CD4-positive, alpha-beta T cell (primary cell): ENCODE data around the gene DIP2C. TPM values are rescaled to one million over a fixed set of nuclear protein-coding genes. Genes with fewer than 3 reads are reported as not detected.

Experiments used
- ATAC-seq: fragments of 200-7000 bp; cut with Tn5 transposase; one replicate; pipeline ENCODE4 v1.10.0; 2022; ENCODE audit warnings: mild to moderate bottlenecking; ENCODE audit not compliant: poor library complexity
- CTCF ChIA-PET: fragments of 350-600 bp; sonication (Branson Sonifier 250); formaldehyde crosslinking; loops from one replicate; lab custom pipeline; 2021; ENCODE audit warnings: antibody characterized with exemption, inconsistent platforms; lab: Charles Lee
- POLR2A ChIA-PET: fragments of 350-600 bp; sonication (Branson Sonifier 250); formaldehyde crosslinking; loops from one replicate; lab custom pipeline; 2021; ENCODE audit warnings: antibody characterized with exemption, inconsistent platforms; lab: Charles Lee
- DNase-seq, 14 experiments: peaks; one replicate each; pipeline ENCODE4 v3.0.0-alpha.2; 2013 to 2020; ENCODE audit warnings: mixed read lengths in 2 of 14
- H3K27ac ChIP-seq, 2 donors: one replicate each; pipeline versions ENCODE4 v1.5.1 to v1.7.0; 2013; ENCODE audit warnings: low read length in 2 of 2, low read depth in 1 of 2, mild to moderate bottlenecking in 1 of 2
- H3K27me3 ChIP-seq, 2 experiments: 1 replicate in 1 of 2; 2 replicates in 1 of 2; pipeline versions ENCODE4 v1.6.1 to v1.7.0; 2013; ENCODE audit warnings: low read length in 2 of 2, control low read depth in 1 of 2, mild to moderate bottlenecking in 1 of 2, moderate library complexity in 1 of 2; ENCODE audit not compliant: insufficient read depth in 2 of 2, control insufficient read depth in 1 of 2
- H3K36me3 ChIP-seq: one replicate; pipeline ENCODE4 v1.6.1; 2013; ENCODE audit warnings: low read length, control low read depth; ENCODE audit not compliant: insufficient read depth
- H3K4me1 ChIP-seq: one replicate; pipeline ENCODE4 v1.6.1; 2013; ENCODE audit warnings: low read length, control low read depth; ENCODE audit not compliant: insufficient read depth
- H3K4me3 ChIP-seq: one replicate; pipeline ENCODE4 v1.5.1; 2013; ENCODE audit warnings: mild to moderate bottlenecking, low read length, moderate library complexity
- H3K9me3 ChIP-seq, 2 experiments: 1 replicate in 1 of 2; 2 replicates in 1 of 2; pipeline versions ENCODE4 v1.6.1 to v1.7.0; 2013; ENCODE audit warnings: low read length in 2 of 2, mild to moderate bottlenecking in 2 of 2, control low read depth in 1 of 2, moderate library complexity in 1 of 2; ENCODE audit not compliant: control insufficient read depth in 1 of 2, insufficient read depth in 1 of 2
- H3K27ac Mint-ChIP-seq: one replicate; pipeline ENCODE4 v1.8.0; 2020; ENCODE audit warnings: mixed read lengths
- H3K27me3 Mint-ChIP-seq: one replicate; pipeline ENCODE4 v1.8.0; 2021; ENCODE audit warnings: mixed read lengths
- H3K36me3 Mint-ChIP-seq: one replicate; pipeline ENCODE4 v1.8.0; 2021; ENCODE audit warnings: low read depth, mixed read lengths
- H3K4me1 Mint-ChIP-seq: one replicate; pipeline ENCODE4 v1.8.0; 2021; ENCODE audit warnings: low read depth, mixed read lengths
- H3K4me3 Mint-ChIP-seq: one replicate; pipeline ENCODE4 v1.8.0; 2020; ENCODE audit warnings: mild to moderate bottlenecking, mixed read lengths
- H3K9me3 Mint-ChIP-seq: one replicate; pipeline ENCODE4 v1.8.0; 2020; ENCODE audit warnings: mixed read lengths
- intact Hi-C, 2 experiments: fragments of 100-400 bp; cut with DNase I in 1 of 2; cut with micrococcal nuclease in 1 of 2; formaldehyde crosslinking; loops; one replicate each; pipeline versions ENCODE4 v1.15.1 to v1.9.0; 2023 to 2025; cut with DNase I, micrococcal nuclease
- total RNA-seq, 174 experiments: library from RNA in 2 of 174; stranded (reverse) in 2 of 174; gene quantifications; one replicate each; pipeline ENCODE4 v1.2.3 and lab custom pipeline; 2021 to 2026
- TF ChIP-seq, protein P1 (sequence below): fragments of 200-600 bp; IDR thresholded peaks from one replicate; pipeline ENCODE4 v1.8.0; 2022; ENCODE audit warnings: antibody characterized with exemption, mild to moderate bottlenecking

Gene DIP2C
- total RNA-seq, 2 experiments from 2014 or later, result 4.1 TPM

DNA sequence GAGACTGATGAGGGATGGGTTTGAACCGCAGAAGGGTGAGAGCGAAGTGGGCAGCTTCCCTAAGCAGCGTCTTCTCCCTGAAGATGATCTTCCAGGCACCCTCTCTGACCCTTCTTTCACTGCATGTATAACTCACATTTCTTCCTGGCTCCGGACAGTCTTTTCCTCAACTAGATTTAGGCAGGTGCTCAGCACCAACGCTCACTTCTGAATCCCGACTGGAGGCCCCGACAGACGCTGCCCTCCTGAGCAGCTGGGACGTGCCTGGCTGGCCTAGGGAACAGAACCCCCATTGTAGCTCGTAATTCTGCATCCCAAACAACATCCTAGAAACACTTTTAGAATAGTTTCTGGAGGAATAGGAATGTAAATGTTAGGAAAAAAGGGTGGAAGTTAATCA, 206.6 kb downstream of the DIP2C start:
- TF ChIP-seq, protein P1, sequence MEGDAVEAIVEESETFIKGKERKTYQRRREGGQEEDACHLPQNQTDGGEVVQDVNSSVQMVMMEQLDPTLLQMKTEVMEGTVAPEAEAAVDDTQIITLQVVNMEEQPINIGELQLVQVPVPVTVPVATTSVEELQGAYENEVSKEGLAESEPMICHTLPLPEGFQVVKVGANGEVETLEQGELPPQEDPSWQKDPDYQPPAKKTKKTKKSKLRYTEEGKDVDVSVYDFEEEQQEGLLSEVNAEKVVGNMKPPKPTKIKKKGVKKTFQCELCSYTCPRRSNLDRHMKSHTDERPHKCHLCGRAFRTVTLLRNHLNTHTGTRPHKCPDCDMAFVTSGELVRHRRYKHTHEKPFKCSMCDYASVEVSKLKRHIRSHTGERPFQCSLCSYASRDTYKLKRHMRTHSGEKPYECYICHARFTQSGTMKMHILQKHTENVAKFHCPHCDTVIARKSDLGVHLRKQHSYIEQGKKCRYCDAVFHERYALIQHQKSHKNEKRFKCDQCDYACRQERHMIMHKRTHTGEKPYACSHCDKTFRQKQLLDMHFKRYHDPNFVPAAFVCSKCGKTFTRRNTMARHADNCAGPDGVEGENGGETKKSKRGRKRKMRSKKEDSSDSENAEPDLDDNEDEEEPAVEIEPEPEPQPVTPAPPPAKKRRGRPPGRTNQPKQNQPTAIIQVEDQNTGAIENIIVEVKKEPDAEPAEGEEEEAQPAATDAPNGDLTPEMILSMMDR, result no peak
- Mint-ChIP-seq H3K4me1 (peaks cover 26% of the 10 kb centered on the region), H3K4me3 (no peak overlapping the region), H3K27me3 (no peaks in the 10 kb centered on the region), H3K27ac (peak overlapping the region; percentile 26), H3K36me3 (peaks cover 8% of the 10 kb centered on the region), H3K9me3 (no peaks in the 10 kb centered on the region)
- ATAC-seq, result no peak
- ChIA-PET POLR2A (no interaction called here), CTCF (no interaction called here)
- no peaks in the 10 kb centered on the region for H3K36me3 ChIP-seq
- no peak overlapping the region for H3K27ac ChIP-seq
- no peaks in the 10 kb centered on the region for H3K9me3 ChIP-seq
- DNase-seq, result no peak
- peaks cover 3% of the 10 kb centered on the region for H3K4me1 ChIP-seq
- intact Hi-C loops, result no loop called here
- no peaks in the 10 kb centered on the region for H3K27me3 ChIP-seq
- no peak overlapping the region for H3K4me3 ChIP-seq

DNA sequence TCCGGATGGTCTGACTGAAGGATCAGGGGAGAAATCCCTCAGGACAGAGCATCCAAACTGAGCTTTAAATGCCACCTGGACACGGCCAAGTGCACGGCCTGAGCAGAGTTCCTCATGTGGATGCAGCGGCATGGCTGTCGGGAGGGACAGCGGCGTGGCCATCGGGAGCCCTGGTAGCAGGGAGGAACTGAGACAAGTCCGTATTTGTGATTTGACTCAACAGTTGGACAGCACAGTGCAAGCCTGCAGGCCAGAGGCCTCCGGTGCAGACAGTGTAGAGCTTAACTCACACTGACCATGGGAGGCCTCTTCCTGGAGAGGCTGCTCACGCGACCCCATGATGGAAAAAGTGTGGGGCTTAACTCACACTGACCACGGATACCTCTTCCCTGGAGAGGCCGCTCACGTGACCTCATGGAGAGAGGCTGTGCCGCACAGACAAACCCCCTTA, 207.4 kb downstream of the DIP2C start:
- TF ChIP-seq, protein P1, result no peak
- H3K36me3 ChIP-seq, result no peaks in the 10 kb centered on the region
- ChIA-PET POLR2A (no interaction called here), CTCF (no interaction called here)
- DNase-seq, result no peak
- ATAC-seq, result no peak
- Mint-ChIP-seq H3K36me3 (peaks cover 8% of the 10 kb centered on the region), H3K4me1 (peaks cover 28% of the 10 kb centered on the region), H3K9me3 (peaks cover under 1% of the 10 kb centered on the region), H3K27me3 (no peaks in the 10 kb centered on the region), H3K4me3 (peak overlapping the region; percentile 7), H3K27ac (no peak overlapping the region)
- intact Hi-C loops, result no loop called here
- no peak overlapping the region for H3K27ac ChIP-seq
- peaks cover 3% of the 10 kb centered on the region for H3K4me1 ChIP-seq
- no peak overlapping the region for H3K4me3 ChIP-seq
- H3K27me3 ChIP-seq, result no peaks in the 10 kb centered on the region
- H3K9me3 ChIP-seq, result no peaks in the 10 kb centered on the region

DNA sequence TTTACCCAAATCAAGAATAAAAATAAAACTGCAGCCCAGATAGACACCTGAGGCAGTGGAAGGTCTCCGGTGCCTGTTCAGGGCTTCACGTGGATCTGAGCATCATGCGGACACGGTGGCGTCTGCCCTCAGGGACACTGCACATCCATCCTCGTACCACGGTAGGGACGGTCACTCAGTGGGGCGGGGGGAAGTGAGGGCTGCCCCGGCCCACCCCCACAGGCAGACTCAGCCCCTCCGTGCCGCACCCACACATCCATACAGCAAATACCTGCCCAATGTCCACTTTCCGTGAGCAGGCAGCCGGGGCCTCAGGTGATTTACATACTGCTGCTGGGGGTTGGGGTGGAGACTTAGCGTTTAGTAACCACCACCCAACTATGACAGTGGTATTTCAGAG, 207.8 kb downstream of the DIP2C start:
- Histone ChIP-seq H3K27ac (no peak overlapping the region), H3K27me3 (no peaks in the 10 kb centered on the region), H3K4me1 (peaks cover 5% of the 10 kb centered on the region), H3K4me3 (no peak overlapping the region), H3K36me3 (no peaks in the 10 kb centered on the region), H3K9me3 (no peaks in the 10 kb centered on the region)
- Mint-ChIP-seq H3K36me3 (peaks cover 12% of the 10 kb centered on the region), H3K27ac (no peak overlapping the region), H3K4me3 (peak overlapping the region; percentile 34), H3K27me3 (no peaks in the 10 kb centered on the region), H3K4me1 (peaks cover 29% of the 10 kb centered on the region), H3K9me3 (peaks cover 3% of the 10 kb centered on the region)
- TF ChIP-seq, protein P1, result no peak
- ATAC-seq, result no peak
- POLR2A ChIA-PET, result no interaction called here
- intact Hi-C loops, result no loop called here
- DNase-seq, result no peak
- CTCF ChIA-PET, result no interaction called here
